Upper lobe of left lung (tissue), 4 donors: ENCODE data around the gene ARHGEF40.

Experiments used
- EP300 ChIP-seq, 4 donors: sonication (generic); formaldehyde crosslinking; IDR thresholded peaks; one replicate each; pipeline ENCODE4 v1.5.1; 2017; ENCODE audit warnings: antibody characterized with exemption in 4 of 4, control low read depth in 2 of 4
- POLR2A ChIP-seq, 4 donors: fragments of 450-650 bp; IDR thresholded peaks; one replicate each; pipeline ENCODE4 v1.5.1; 2016 to 2017; ENCODE audit warnings: antibody characterized with exemption in 4 of 4, mild to moderate bottlenecking in 2 of 4
- POLR2AphosphoS5 ChIP-seq, 2 donors: sonication (generic); formaldehyde crosslinking; IDR thresholded peaks; one replicate each; pipeline ENCODE4 v1.5.1; 2017; ENCODE audit warnings: antibody characterized with exemption in 2 of 2
- TF ChIP-seq, protein P1 (sequence below), 6 experiments: fragments of 450-650 bp in 4 of 6; fragments of 200-600 bp in 2 of 6; sonication (generic) in 2 of 6; IDR thresholded peaks; one replicate each; pipeline ENCODE4 v1.5.1; 2016 to 2019; ENCODE audit warnings: antibody characterized with exemption in 6 of 6

DNA sequence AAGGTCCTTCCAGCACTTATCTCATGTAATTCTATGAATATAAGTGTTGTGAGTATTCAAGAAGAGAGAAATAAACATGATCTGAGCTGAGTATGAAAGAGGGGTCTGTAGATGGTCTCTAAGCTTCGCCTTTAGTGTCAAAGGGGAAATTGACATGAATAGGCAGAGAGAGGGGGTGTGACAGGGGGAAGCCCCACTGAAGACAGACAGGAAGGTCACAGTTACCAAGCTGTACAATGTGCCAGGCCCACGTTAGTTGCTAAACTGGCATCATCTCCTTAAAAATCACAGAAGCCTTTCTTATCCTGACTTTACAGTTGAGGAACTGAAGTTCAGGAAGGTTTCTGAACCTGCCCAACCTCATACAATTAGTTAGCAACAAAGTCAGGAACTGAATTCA lies 7.6 kb downstream of the ARHGEF40 start:
- TF ChIP-seq, protein P1, sequence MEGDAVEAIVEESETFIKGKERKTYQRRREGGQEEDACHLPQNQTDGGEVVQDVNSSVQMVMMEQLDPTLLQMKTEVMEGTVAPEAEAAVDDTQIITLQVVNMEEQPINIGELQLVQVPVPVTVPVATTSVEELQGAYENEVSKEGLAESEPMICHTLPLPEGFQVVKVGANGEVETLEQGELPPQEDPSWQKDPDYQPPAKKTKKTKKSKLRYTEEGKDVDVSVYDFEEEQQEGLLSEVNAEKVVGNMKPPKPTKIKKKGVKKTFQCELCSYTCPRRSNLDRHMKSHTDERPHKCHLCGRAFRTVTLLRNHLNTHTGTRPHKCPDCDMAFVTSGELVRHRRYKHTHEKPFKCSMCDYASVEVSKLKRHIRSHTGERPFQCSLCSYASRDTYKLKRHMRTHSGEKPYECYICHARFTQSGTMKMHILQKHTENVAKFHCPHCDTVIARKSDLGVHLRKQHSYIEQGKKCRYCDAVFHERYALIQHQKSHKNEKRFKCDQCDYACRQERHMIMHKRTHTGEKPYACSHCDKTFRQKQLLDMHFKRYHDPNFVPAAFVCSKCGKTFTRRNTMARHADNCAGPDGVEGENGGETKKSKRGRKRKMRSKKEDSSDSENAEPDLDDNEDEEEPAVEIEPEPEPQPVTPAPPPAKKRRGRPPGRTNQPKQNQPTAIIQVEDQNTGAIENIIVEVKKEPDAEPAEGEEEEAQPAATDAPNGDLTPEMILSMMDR (IDR thresholded peaks at IDR 0.05) = no peak
- TF ChIP-seq EP300 (IDR thresholded peaks at IDR 0.05) = no peak
- TF ChIP-seq POLR2A (IDR thresholded peaks at IDR 0.05) = no peak
- no peak for TF ChIP-seq POLR2AphosphoS5 (IDR thresholded peaks at IDR 0.05)
